Measurements from ENCODE around the gene POLR2C. TPM values are rescaled to one million over a fixed set of nuclear protein-coding genes. Genes with fewer than 3 reads are reported as not detected.

The POLR2C gene
- total RNA-seq, 2 experiments from 2014 or later = 54.0 to 55.0 TPM

DNA sequence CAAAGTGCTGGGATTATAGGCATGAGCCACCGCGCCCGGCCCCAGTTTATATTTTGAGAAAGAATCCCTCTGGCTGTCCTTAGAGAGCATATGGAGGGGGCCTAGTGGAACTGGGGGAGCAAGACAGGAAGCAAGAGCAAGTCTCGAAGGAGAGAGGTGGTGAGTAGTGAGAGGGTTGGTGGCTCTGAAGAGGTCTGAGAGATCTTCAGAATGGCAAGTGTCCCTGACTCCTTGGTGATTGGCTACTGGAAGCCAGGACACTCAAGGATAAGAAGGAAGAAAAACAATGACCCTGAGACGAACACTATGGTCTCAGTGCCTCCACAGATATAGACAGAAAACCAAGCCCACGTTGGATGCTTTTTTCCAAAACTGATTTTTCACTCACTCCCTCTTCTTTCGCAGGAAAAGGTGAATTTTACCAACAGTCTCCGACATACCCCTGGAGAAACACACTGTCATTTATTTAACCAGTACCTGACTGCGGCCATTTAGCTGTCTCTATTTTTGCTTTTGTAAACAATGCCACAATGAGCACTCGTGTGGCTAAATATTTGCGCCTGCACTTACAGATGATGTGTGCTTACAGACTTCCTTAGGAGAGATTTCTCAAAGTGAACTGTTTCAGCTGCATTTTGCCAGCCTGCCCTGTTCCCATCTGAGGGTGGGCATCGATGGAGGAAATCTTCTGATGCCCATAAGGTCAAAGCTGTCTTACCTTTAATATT, 39.7 kb downstream of the POLR2C start:
- ChIA-PET CTCF (no interaction called here), POLR2A (no interaction called here)
- Mint-ChIP-seq H3K36me3 (ENCODE audit: low read depth) (no peaks in the 10 kb centered on the region), H3K4me1 (peaks cover 12% of the 10 kb centered on the region), H3K27ac (no peak overlapping the region), H3K9me3 (no peaks in the 10 kb centered on the region), H3K4me3 (no peak overlapping the region), H3K27me3 (no peaks in the 10 kb centered on the region)
- DNase-seq = no peak

DNA sequence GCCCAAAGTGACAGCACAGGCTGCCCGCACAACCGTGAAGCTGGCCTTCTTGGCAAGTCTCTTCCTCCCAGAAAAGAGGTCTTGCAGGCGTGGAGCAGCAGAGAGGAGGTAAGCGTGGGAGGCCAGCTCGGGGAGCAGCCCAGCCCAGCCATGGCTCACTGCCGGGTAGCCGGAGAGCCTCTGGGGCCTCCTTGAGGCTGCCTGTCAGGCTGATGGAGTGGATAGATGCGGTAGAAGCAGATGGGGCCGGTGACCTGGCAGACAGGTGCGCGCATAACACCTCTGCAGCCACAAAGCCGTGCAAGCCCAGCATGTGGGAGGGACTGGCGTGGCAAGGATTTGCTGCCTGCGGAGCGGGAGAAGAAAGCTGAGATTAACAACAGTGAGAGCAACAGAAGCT, 40.9 kb downstream of the POLR2C start:
- Mint-ChIP-seq H3K27ac (no peak overlapping the region), H3K9me3 (no peaks in the 10 kb centered on the region), H3K36me3 (ENCODE audit: low read depth) (no peaks in the 10 kb centered on the region), H3K4me1 (peaks cover 12% of the 10 kb centered on the region), H3K27me3 (no peaks in the 10 kb centered on the region), H3K4me3 (no peak overlapping the region)
- no peak for DNase-seq
- ChIA-PET CTCF (interaction anchor here (0.6 to 0.9 kb wide), 2 partner anchors 15 to 66 kb away, joined by 3 read pairs; no protein-coding TSS in a partner anchor), POLR2A (no interaction called here)

DNA sequence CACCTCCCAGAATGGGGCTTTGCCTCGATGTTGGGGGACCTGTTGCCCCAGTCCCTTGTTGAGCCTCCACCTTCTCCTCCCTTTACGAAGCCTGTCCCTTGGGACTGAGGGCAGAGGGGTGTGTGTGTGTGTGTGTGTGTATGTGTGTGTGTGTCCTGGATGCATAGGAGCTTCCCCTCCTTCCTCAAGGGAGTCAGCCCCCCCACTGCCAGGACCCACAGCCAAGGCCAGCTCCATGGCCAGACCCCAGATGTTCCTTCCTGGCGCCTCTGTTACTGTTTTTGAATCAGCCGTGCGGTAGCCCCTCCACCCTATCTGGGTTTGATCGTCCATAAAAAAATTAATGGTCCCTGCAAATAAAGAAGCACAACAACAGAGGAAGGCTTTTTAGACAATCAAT, 41.5 kb downstream of the POLR2C start:
- H3K27ac Mint-ChIP-seq = no peak overlapping the region
- no peaks in the 10 kb centered on the region for H3K27me3 Mint-ChIP-seq
- ChIA-PET CTCF (interaction anchor here (0.6 to 1.7 kb wide), 3 partner anchors 16 to 67 kb away, joined by 3 to 4 read pairs (median 3); partner anchors contain the start of gene POLR2C), POLR2A (no interaction called here)
- no peak overlapping the region for H3K4me3 Mint-ChIP-seq
- H3K4me1 Mint-ChIP-seq = peaks cover 12% of the 10 kb centered on the region
- no peaks in the 10 kb centered on the region for H3K9me3 Mint-ChIP-seq
- DNase-seq = no peak
- no peaks in the 10 kb centered on the region for H3K36me3 Mint-ChIP-seq (ENCODE audit: low read depth)

DNA sequence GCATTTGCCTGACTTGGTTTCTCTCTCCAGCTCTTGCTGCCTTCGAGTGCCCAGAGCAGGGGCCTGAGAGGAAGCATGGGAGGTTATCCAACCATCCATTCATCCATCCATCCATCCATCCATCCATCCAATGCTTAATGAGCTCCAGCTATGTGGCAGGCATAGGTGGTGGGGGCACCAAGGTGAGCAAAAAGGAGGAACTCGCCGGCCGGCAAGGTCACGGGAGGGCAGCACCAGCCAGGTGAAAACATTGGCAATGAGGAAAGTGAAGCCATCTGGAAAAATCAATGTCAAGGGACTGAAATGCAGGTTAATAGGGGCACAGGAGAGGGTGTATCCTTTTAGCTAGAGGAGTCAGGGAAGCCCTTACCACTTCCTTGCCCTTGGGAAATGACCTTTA, 42.0 kb downstream of the POLR2C start:
- no peaks in the 10 kb centered on the region for H3K27me3 Mint-ChIP-seq
- ChIA-PET CTCF (interaction anchor here (0.8 to 1.7 kb wide), 4 partner anchors 15 to 42 kb away, joined by 3 to 4 read pairs (median 3); partner anchors contain the start of gene POLR2C), POLR2A (no interaction called here)
- no peak overlapping the region for H3K4me3 Mint-ChIP-seq
- H3K27ac Mint-ChIP-seq = no peak overlapping the region
- DNase-seq = no peak
- no peaks in the 10 kb centered on the region for H3K36me3 Mint-ChIP-seq (ENCODE audit: low read depth)
- no peaks in the 10 kb centered on the region for H3K9me3 Mint-ChIP-seq
- H3K4me1 Mint-ChIP-seq = peaks cover 12% of the 10 kb centered on the region

DNA sequence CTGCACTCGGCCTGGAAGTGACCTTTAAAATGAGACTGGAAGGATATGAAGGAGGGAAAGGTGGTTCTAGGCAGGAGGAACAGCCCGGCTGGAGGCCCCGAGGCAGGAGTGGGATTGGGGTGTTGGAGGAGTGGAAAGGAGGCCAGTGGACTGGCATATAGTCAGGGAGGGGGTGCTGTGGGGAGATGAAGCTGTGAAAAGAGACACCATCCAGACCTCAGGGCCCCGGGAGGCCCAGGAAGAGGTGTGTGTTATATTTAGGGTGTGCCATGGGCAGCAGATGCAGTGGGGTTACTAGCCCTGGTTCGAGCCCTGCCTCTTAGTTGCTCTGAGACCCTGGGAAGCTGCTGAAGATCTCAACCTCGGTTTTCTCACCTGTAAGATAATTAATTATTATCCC, 42.7 kb downstream of the POLR2C start:
- Mint-ChIP-seq H3K9me3 (no peaks in the 10 kb centered on the region), H3K27me3 (no peaks in the 10 kb centered on the region), H3K36me3 (ENCODE audit: low read depth) (no peaks in the 10 kb centered on the region), H3K4me1 (peaks cover 12% of the 10 kb centered on the region), H3K27ac (no peak overlapping the region), H3K4me3 (no peak overlapping the region)
- POLR2A ChIA-PET = no interaction called here
- CTCF ChIA-PET = interaction anchor here (0.8 to 1.7 kb wide), 5 partner anchors 12 to 43 kb away, joined by 3 to 5 read pairs (median 3); partner anchors contain the start of genes ADGRG5 and POLR2C
- DNase-seq = no peak

DNA sequence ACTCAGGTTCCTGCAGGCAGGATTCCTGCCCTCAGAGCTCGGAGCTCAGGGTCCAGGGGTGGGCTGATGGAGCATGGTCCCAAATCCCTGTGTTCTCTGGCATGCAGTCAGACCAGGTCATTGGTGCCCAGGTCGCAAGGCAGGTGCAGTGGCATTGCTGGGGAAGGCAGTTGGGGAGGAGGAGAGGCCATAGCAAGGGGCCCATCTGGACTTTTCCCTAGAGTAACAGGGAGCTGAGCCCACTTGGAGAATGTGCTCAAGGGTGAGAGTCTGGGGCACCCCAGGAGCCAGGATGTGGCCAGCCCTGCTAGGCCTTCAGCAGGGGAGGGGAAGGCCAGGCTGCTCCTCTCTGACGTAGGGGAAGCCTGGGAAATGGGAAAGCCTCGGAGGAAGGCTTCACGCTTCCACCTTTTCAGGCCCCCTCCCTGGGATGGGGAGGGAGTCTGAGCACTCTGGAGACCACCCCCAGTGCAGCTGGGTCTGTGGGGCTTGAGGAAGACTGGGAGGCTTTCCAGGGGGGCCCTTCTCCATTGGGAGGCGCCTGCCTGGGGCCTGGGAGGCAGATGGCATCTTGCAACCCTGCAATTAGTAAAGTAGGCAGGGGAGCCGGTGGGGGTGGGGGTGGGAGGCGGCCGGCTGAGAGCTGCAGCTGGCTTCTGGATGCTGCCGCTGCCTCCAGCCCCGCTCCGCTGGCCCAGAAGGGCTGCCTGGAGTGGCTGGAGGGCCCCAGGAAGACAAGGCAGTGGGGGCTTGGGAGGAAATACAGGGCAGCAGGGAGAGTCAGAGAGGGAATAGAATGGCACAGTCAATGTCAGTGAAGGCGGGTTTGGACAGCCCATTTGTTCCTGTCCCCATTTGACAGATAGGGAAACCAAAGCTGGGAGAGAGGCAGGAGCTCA, 44.9 kb downstream of the POLR2C start:
- H3K4me3 Mint-ChIP-seq = no peak overlapping the region
- no peak for DNase-seq
- no peaks in the 10 kb centered on the region for H3K36me3 Mint-ChIP-seq (ENCODE audit: low read depth)
- H3K27ac Mint-ChIP-seq = no peak overlapping the region
- CTCF ChIA-PET = interaction anchor here (1.6 kb wide), 1 partner anchor 12 kb away, joined by 6 read pairs; no protein-coding TSS in a partner anchor
- POLR2A ChIA-PET = no interaction called here
- H3K4me1 Mint-ChIP-seq = no peaks in the 10 kb centered on the region
- no peaks in the 10 kb centered on the region for H3K9me3 Mint-ChIP-seq
- H3K27me3 Mint-ChIP-seq = no peaks in the 10 kb centered on the region

DNA sequence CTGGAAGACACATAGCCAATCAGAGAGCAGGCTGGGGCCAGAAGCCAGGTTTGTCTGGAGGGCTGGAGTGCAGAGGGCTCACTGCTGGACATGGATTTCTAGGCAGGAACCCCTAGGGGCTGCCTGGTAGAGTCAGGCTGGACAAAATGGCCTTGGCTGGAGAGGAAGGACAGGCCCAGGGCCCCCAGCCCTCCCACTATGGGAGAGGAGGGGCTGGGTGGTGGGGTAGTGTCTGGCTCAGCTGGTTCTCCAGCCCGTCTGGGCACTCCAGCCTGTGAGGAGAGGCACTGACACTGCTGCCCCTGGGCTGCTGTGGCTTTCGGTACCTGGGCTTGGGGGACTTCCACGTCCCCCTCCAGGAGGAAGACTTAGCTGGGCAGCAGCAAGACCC, 45.6 kb downstream of the POLR2C start:
- H3K4me1 Mint-ChIP-seq = no peaks in the 10 kb centered on the region
- DNase-seq = no peak
- CTCF ChIA-PET = interaction anchor here (1.6 kb wide), 1 partner anchor 12 kb away, joined by 6 read pairs; no protein-coding TSS in a partner anchor
- no peaks in the 10 kb centered on the region for H3K9me3 Mint-ChIP-seq
- no peaks in the 10 kb centered on the region for H3K27me3 Mint-ChIP-seq
- POLR2A ChIA-PET = no interaction called here
- H3K4me3 Mint-ChIP-seq = no peak overlapping the region
- H3K27ac Mint-ChIP-seq = no peak overlapping the region
- no peaks in the 10 kb centered on the region for H3K36me3 Mint-ChIP-seq (ENCODE audit: low read depth)

DNA sequence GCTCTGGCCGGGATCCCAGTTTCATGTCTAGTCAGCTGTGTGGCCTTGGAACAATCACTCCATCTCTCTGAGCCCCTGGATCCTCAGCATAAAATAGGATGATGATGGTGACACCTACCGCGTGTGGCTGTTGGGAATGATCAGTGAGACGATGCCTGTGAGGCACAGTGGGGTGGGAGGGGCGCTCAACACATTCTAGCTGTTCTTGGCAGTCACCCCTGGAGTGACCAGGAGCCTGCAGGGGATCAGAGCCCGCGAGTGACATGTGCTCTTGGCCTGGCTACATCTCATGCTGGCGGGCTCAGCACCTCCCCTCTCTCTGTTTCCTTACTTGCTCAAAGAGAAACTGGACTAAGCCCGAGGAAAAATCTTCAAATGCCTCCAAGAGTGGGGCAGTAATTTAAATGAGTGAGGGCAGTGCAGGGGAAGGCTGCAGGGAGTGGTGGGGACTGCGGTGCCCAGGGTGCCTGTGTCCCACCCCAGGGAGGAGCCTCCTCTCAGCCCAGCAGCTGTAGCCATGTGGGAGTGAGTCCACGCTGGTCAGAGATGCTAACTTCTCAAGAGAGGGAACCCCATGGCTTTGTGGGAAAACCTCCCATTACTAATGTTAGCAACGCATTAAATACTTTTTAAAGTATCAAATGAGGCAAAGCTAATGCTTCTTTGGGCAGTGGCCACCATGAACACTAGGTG, 46.9 kb downstream of the POLR2C start:
- H3K27ac Mint-ChIP-seq = no peak overlapping the region
- H3K36me3 Mint-ChIP-seq (ENCODE audit: low read depth) = no peaks in the 10 kb centered on the region
- no peaks in the 10 kb centered on the region for H3K4me1 Mint-ChIP-seq
- H3K4me3 Mint-ChIP-seq = no peak overlapping the region
- CTCF ChIA-PET = interaction anchor here (1.0 to 2.3 kb wide), 3 partner anchors 11 to 47 kb away, joined by 3 to 14 read pairs (median 5); no protein-coding TSS in a partner anchor
- H3K9me3 Mint-ChIP-seq = no peaks in the 10 kb centered on the region
- no peaks in the 10 kb centered on the region for H3K27me3 Mint-ChIP-seq
- no peak for DNase-seq
- POLR2A ChIA-PET = no interaction called here

DNA sequence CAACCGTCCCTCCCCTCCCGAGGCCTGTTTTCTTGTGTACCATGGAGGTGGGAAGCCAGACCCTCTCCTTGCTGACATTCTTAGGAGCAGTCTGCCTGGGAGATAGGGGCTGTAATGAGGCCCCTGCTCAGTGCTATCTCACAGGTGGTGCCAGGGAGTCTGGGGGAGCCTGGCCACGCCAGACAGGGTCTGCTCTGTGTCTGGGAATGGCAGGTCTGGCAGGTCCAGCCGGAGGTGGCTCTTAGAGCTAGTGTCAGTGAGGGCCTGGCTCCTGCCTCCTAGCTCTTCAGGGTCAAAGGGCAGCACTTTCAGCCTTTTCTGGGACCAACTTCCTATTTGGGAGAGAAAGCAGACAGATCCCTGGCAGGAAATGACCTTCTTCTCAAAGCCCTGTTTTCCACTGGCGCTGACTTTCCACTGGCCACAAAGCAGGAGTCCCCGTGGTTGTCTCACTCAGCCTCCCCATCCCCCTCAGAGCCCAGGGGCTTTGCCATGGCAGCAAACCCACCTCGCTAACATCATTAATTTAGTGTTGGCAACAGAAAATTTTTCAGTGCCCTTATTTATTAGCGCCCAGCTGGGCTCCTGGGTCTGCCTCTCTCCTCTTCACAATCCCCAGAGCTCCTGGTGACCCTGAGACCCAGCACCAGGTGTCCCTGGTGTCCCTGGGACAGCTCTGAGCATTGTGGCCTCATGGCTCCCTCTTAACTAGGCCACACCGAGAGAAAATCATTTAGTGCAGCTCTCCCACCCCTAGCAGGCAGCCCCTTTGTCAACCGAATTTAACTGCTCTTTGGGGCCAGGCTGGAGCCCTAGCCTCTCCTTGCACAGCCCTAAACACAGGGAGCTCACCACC, 47.8 kb downstream of the POLR2C start:
- Mint-ChIP-seq H3K4me3 (no peak overlapping the region), H3K27ac (no peak overlapping the region), H3K4me1 (no peaks in the 10 kb centered on the region), H3K9me3 (no peaks in the 10 kb centered on the region), H3K36me3 (ENCODE audit: low read depth) (no peaks in the 10 kb centered on the region), H3K27me3 (no peaks in the 10 kb centered on the region)
- CTCF ChIA-PET = interaction anchor here (1.6 to 2.3 kb wide), 2 partner anchors 10 to 16 kb away, joined by 5 to 14 read pairs; no protein-coding TSS in a partner anchor
- DNase-seq = no peak
- POLR2A ChIA-PET = no interaction called here

DNA sequence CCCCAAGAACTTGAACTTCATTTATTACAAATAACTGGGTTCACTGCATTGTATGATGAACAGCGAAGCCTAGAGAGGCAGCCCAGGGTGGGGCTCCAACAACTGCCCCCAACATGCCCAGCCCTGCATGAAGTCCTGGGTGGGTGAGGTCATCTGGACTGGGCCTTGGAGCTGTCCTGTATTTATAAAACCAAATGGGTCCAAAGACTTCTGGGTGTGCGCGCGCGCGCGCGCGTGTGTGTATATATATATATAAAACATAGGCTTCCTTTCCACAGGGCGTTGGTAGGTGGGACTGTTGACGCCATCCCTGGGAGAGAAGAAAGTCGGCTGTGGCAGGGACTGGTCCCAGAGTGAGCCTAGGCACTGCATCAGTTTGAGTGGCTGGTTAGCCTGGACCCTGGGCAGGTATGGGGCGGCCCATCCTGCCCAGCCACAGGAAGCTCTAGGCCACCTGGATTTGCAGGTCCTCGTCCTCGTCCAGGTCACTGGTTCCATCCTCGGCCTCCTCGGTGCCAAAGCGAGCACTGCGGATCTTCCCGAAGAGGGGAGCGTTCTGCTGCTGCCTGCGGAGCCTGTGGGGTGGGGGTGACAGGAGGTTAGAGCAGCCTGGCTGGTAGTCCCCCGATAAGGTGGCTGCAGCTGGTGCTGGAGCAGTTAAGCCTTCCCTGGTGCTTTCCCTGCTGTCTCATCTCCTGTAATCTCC, 50.0 kb downstream of the POLR2C start:
- Mint-ChIP-seq H3K4me1 (no peaks in the 10 kb centered on the region), H3K27me3 (no peaks in the 10 kb centered on the region), H3K9me3 (no peaks in the 10 kb centered on the region), H3K4me3 (no peak overlapping the region), H3K36me3 (ENCODE audit: low read depth) (peaks cover 9% of the 10 kb centered on the region), H3K27ac (no peak overlapping the region)
- POLR2A ChIA-PET = no interaction called here
- CTCF ChIA-PET = interaction anchor here (1.0 to 1.4 kb wide), 2 partner anchors 10 to 30 kb away, joined by 3 to 5 read pairs; partner anchors contain the start of gene ADGRG5
- DNase-seq = no peak

DNA sequence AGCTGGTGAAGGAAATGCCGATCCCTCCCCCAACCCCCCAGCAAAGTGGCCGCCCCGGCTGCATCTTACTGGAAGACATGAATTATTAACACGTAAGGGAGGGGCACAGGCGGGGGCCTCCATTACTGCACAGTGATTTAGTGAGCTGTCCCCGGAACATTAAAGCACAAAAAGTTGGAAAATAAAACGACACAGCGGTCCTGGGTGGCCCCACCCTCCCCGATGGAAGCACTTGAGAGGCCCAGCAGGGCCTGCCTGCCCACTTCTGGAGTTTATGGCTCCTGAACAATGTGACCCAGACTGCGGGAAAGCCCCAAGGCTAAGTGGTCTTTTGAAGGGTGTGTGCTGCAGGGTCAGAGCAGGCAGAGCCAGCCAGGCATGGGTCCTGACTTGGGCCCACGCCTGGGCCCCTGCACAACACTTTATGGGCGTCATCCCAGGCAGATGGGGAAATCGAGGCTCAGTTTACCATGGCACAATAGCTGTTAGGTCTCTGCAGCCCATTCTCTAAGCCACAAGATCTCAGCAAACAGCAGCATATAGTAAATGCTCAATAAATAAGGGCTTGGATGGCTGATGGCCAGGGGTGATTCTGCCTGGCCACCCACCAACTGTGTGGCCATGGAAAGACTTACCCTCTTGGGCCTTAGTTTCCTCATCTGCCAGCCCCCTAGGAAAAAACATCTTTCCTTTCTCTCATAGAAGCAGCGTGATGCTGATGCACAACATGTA, 51.1 kb downstream of the POLR2C start:
- H3K36me3 Mint-ChIP-seq (ENCODE audit: low read depth) = peaks cover 9% of the 10 kb centered on the region
- DNase-seq = no peak
- CTCF ChIA-PET = interaction anchor here (0.9 to 1.7 kb wide), 5 partner anchors 14 to 96 kb away, joined by 3 to 5 read pairs (median 4); partner anchors contain the start of gene ADGRG5
- POLR2A ChIA-PET = no interaction called here
- no peak overlapping the region for H3K4me3 Mint-ChIP-seq
- H3K9me3 Mint-ChIP-seq = no peaks in the 10 kb centered on the region
- no peaks in the 10 kb centered on the region for H3K4me1 Mint-ChIP-seq
- no peak overlapping the region for H3K27ac Mint-ChIP-seq
- no peaks in the 10 kb centered on the region for H3K27me3 Mint-ChIP-seq

All from activated CD4-positive, alpha-beta T cell treated with anti-CD3 and anti-CD28 coated beads, Interleukin-2, amount 10 ng/mL, durations not matched to agents 7 days and 5 days (primary cell).